Body of pancreas (tissue), 4 donors: ENCODE data around the gene COA8.

Experiments
- CTCF ChIP-seq, 7 experiments: fragments of 450-650 bp in 4 of 7; fragments of 200-600 bp in 3 of 7; sonication (generic) in 3 of 7; IDR thresholded peaks; one replicate each; pipeline ENCODE4 v1.5.1; 2016 to 2019; ENCODE audit warnings: antibody characterized with exemption in 7 of 7
- POLR2A ChIP-seq, 3 donors: fragments of 450-650 bp; IDR thresholded peaks; one replicate each; pipeline ENCODE4 v1.6.1; 2016; ENCODE audit warnings: antibody characterized with exemption in 3 of 3, mild to moderate bottlenecking in 2 of 3

GRCh38 chr14:103619057-103619456 lies 56.3 kb downstream of the COA8 start:
- TF ChIP-seq POLR2A (IDR thresholded peaks at IDR 0.05) (no peak), CTCF (IDR thresholded peaks at IDR 0.05) (no peak)
